Measurements from ENCODE around the gene FNDC3B. TPM values are rescaled to one million over a fixed set of nuclear protein-coding genes. Genes with fewer than 3 reads are reported as not detected.

FNDC3B gene
- total RNA-seq, 1 experiment from 2014 or later: 173 TPM

DNA sequence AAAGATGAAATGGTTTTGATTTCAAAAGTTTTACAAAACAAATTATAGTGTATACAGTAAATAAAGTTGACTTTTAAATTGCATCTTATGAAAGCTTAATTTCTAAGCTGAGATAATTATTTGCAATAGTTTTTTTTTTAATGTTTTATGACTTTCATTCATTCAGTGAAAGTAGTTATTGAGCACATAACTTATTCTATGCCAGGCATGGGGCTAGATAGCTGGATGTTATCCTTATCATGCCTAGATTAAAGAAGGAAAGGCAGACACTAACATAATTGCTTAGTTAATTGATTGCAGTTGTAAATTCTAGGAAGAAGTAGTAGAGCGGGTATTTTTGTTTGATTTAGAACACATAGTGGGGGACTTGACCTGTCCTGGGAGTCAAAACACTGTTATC, 92.4 kb downstream of the FNDC3B start:
- Histone ChIP-seq H3K27me3 (ENCODE audit: control insufficient read depth, insufficient read depth, low read length) (no peaks in the 10 kb centered on the region), H3K27ac (ENCODE audit: low read length) (peak overlapping the region; percentile 92), H3K9me3 (ENCODE audit: control insufficient read depth, insufficient read depth, low read depth, low read length) (no peaks in the 10 kb centered on the region), H3K4me1 (ENCODE audit: control insufficient read depth, insufficient read depth, low read length) (peaks cover 89% of the 10 kb centered on the region), H3K36me3 (ENCODE audit: control insufficient read depth, insufficient read depth, low read length) (peaks cover 3% of the 10 kb centered on the region; the same call in 1 of the 2 replicates), H3K4me3 (ENCODE audit: low read depth in 2 of 2, low read length in 2 of 2) (no peak overlapping the region)
- TF ChIP-seq TCF7L2 (IDR thresholded peaks at IDR 0.05; ENCODE audit: low read depth, low read length) (no peak), POLR2AphosphoS5 (IDR thresholded peaks at IDR 0.05; ENCODE audit: low read depth, low read length) (no peak), SIN3A (IDR thresholded peaks at IDR 0.05; ENCODE audit: borderline replicate concordance, insufficient read depth, low read depth, low read length) (no peak)
- TF ChIP-seq, protein P1, sequence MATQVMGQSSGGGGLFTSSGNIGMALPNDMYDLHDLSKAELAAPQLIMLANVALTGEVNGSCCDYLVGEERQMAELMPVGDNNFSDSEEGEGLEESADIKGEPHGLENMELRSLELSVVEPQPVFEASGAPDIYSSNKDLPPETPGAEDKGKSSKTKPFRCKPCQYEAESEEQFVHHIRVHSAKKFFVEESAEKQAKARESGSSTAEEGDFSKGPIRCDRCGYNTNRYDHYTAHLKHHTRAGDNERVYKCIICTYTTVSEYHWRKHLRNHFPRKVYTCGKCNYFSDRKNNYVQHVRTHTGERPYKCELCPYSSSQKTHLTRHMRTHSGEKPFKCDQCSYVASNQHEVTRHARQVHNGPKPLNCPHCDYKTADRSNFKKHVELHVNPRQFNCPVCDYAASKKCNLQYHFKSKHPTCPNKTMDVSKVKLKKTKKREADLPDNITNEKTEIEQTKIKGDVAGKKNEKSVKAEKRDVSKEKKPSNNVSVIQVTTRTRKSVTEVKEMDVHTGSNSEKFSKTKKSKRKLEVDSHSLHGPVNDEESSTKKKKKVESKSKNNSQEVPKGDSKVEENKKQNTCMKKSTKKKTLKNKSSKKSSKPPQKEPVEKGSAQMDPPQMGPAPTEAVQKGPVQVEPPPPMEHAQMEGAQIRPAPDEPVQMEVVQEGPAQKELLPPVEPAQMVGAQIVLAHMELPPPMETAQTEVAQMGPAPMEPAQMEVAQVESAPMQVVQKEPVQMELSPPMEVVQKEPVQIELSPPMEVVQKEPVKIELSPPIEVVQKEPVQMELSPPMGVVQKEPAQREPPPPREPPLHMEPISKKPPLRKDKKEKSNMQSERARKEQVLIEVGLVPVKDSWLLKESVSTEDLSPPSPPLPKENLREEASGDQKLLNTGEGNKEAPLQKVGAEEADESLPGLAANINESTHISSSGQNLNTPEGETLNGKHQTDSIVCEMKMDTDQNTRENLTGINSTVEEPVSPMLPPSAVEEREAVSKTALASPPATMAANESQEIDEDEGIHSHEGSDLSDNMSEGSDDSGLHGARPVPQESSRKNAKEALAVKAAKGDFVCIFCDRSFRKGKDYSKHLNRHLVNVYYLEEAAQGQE (IDR thresholded peaks at IDR 0.05; ENCODE audit: insufficient read depth in 1 of 2, low read depth in 2 of 2, low read length in 1 of 2): no peak
- TF ChIP-seq, protein P2, sequence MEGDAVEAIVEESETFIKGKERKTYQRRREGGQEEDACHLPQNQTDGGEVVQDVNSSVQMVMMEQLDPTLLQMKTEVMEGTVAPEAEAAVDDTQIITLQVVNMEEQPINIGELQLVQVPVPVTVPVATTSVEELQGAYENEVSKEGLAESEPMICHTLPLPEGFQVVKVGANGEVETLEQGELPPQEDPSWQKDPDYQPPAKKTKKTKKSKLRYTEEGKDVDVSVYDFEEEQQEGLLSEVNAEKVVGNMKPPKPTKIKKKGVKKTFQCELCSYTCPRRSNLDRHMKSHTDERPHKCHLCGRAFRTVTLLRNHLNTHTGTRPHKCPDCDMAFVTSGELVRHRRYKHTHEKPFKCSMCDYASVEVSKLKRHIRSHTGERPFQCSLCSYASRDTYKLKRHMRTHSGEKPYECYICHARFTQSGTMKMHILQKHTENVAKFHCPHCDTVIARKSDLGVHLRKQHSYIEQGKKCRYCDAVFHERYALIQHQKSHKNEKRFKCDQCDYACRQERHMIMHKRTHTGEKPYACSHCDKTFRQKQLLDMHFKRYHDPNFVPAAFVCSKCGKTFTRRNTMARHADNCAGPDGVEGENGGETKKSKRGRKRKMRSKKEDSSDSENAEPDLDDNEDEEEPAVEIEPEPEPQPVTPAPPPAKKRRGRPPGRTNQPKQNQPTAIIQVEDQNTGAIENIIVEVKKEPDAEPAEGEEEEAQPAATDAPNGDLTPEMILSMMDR (IDR thresholded peaks at IDR 0.05): no peak
- BruUV-seq (replicated peaks): no TSS peak
- ATAC-seq: no peak
- in situ Hi-C loops (cut with HindIII; ENCODE audit: low pct_unique_long_range_greater_than_20kb, low sequenced_read_pairs) (no loop called here), intact Hi-C loops (cut with micrococcal nuclease; ENCODE audit: unreplicated experiment) (no loop called here)
- no peak for DNase-seq (ENCODE audit: low read depth, low spot score)
- CTCF ChIA-PET: interaction anchor here (0.6 kb wide), 1 partner anchor 40 kb away, joined by 3 read pairs; no protein-coding TSS in a partner anchor
- POLR2A ChIA-PET: interaction anchor here (0.5 to 0.6 kb wide), 2 partner anchors 9 to 36 kb away, joined by 4 to 7 read pairs; no protein-coding TSS in a partner anchor

DNA sequence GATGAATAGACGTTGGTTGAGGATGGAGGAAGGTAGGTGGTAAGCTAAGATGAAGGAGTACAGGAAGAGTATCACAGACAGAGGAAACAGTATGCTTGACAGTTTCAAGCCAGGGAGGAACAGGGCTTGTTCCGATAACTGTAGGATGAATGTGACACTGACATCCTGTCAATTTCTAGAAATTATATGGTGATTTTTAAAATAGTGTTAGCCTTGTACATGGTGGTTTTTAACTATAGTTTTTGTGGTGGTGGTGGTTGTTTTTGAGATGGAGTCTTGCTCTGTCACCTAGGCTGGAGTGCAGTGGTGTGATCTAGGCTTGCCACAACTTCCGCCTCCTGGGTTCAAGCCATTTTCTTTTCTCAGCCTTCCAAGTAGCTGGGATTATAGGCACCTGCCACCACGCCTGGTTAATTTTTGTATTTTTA, 92.8 kb downstream of the FNDC3B start:
- Histone ChIP-seq H3K27me3 (ENCODE audit: control insufficient read depth, insufficient read depth, low read length) (no peaks in the 10 kb centered on the region), H3K27ac (ENCODE audit: low read length) (peak overlapping the region; percentile 92), H3K4me3 (ENCODE audit: low read depth in 2 of 2, low read length in 2 of 2) (no peak overlapping the region), H3K36me3 (ENCODE audit: control insufficient read depth, insufficient read depth, low read length) (peaks cover 3% of the 10 kb centered on the region; the same call in 1 of the 2 replicates), H3K9me3 (ENCODE audit: control insufficient read depth, insufficient read depth, low read depth, low read length) (no peaks in the 10 kb centered on the region), H3K4me1 (ENCODE audit: control insufficient read depth, insufficient read depth, low read length) (peaks cover 89% of the 10 kb centered on the region)
- POLR2A ChIA-PET: no interaction called here
- BruUV-seq (replicated peaks): no TSS peak
- no peak for TF ChIP-seq POLR2AphosphoS5 (IDR thresholded peaks at IDR 0.05; ENCODE audit: low read depth, low read length)
- TF ChIP-seq, protein P2 (IDR thresholded peaks at IDR 0.05): no peak
- TF ChIP-seq TCF7L2 (IDR thresholded peaks at IDR 0.05; ENCODE audit: low read depth, low read length): no peak
- TF ChIP-seq, protein P1 (IDR thresholded peaks at IDR 0.05; ENCODE audit: insufficient read depth in 1 of 2, low read depth in 2 of 2, low read length in 1 of 2): no peak
- no peak for TF ChIP-seq SIN3A (IDR thresholded peaks at IDR 0.05; ENCODE audit: borderline replicate concordance, insufficient read depth, low read depth, low read length)
- no peak for ATAC-seq
- DNase-seq (ENCODE audit: low read depth, low spot score): no peak
- CTCF ChIA-PET: interaction anchor here (0.6 kb wide), 1 partner anchor 39 kb away, joined by 3 read pairs; no protein-coding TSS in a partner anchor
- intact Hi-C loops (cut with micrococcal nuclease; ENCODE audit: unreplicated experiment) (no loop called here), in situ Hi-C loops (cut with HindIII; ENCODE audit: low pct_unique_long_range_greater_than_20kb, low sequenced_read_pairs) (no loop called here)
